HG02678 (cell line): ENCODE measurements around the gene RAPGEF5.

Experiments used
- ATAC-seq: cut with Tn5 transposase; IDR thresholded peaks from one replicate; pipeline ENCODE4 v1.9.1; 2021; ENCODE audit warnings: mild to moderate bottlenecking, moderate library complexity; ENCODE audit not compliant: unreplicated experiment

The RAPGEF5 gene

DNA sequence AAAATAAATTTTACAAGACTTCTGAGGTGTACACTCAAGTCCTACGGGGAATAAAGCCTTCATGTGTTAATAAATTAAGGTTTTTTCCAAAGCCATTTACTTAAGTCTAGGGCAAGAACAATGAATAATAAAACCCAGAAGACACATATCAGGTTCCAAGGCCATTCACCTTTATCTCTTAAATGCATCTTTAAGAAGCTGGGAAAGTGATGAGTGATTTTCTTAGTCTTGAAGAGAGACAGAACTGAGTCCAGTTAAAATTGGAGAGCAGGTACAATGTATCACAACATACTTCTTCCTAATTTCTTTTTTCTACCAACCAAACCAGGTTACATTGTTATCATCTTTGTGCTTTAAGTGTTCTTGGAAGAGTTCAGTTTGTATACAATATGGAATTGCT is 189.5 kb downstream of the RAPGEF5 start:
- ATAC-seq, result no peak

DNA sequence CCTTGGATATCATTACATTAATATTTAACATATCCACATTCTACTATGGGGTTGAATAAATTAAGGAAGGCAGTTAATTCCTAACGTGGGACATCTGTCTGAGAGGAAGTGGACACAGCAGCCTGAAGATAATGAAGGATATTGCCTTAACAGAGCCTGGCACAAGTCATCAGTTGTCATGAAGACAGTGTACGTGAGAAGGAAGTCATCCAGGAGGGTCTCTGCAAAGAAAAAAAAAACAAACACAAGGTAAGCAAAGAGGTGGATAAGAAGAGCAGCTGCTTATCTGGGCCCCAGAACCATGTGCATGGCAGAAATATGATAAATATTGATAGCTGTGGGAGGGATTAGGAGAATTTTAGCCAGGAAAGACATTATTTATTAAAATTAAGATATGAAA is 190.0 kb downstream of the RAPGEF5 start:
- no peak for ATAC-seq

DNA sequence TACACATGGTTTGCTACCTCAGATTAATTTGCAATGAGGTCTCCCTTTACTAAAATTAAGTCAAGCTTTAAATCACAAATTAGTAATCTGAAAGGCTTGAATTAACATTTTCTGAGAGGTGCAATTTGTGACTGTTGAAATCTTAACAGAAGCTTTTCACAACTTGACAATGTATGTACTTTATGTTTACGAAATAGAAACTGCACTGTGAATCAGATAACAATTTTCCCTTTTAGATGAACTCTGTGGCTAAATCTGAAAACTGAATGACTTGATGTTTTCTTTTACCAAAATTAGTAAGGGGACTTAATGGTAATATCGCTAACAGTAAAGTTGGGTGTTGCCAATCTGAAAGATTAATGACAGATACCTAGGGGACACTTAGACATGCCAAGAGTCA is 197.6 kb downstream of the RAPGEF5 start:
- ATAC-seq, result no peak

DNA sequence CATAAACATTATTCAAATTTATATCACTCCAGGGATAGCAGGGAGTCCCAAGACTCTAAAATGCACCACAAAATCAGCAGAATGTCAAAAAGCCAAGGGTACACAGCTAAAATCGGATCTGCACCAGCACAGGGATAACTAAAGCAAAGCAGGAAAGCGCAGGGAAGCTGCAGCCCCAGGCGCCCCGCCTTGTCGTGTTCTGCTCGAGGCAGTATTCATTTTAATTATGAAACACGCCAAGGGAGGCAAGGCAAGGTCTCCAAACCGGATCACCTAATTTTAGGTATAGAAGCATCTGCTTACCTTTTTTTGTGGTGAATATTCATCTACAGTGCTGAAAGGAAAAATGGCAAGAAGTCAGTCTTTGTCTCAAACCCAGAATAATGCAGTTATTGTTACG is 199.4 kb downstream of the RAPGEF5 start:
- no peak for ATAC-seq

DNA sequence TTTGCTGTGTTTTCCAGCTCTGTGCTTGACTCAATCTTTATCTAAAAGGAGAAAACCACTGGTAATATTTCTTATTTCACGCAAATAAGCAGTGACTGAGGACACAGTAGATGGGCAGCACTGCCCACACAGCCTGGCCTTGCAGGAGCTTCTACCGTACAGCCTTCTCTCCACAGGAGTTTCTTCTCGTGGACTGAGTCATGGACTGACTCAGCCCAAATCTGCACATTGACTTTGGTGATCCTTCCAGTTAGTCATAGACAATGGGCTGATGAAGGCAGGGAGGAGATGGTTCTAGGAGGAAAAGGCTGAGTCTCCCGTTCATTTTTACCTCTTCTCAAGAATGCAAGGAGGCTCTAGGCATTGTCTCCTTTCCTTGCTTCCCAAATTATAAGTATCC is 200.7 kb downstream of the RAPGEF5 start:
- no peak for ATAC-seq

DNA sequence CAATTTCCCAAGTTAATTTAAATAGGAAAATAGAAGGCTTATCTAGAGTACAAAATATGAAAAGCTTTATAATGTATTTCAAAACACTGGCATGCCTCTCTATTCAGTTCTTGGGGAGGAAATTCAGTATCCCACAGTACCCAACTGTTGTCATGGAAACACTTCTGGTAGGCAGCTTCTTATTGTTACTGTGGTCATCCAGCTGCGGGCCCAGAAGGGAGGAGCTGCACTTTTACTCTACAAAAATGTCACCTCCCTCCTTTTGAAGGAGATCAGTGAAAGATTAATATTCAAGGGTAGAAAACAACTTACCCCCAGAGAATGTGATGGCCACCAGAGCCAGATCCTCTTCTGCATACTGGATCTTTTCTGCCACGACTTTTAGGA is 202.8 kb downstream of the RAPGEF5 start:
- ATAC-seq, result no peak

DNA sequence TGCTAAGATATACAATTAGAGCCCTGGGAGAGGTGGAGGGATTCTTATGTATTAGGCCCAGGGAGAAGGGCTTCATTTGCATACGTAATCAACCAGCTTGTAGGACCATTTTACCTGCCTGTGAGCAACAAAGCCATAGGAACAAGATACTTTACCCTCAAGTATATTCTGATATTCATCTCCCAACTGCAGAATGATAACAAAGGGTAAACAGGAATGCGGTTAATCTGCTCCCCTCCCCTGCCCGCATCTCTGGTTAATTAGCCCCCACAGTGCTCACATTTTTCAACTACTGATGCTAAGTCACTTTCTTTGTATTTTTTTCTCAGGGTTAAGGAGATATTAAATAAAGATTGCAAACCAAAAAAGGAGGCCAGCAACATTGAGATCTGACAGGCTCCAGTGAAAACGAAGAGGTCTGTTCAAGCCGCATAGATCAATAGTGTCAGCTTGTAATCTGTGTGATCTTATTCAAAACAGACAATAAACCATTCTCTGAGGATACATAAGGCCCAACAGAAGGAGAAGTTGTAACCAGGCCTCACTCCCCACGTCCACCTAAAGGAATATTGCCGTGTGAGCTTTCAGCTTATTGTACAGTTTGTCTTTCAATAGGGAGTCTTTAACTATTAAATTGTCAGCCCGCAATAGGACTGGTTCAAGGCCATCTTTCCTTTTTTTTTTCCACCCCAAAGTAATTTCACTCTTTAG is 203.4 kb downstream of the RAPGEF5 start:
- no peak for ATAC-seq

DNA sequence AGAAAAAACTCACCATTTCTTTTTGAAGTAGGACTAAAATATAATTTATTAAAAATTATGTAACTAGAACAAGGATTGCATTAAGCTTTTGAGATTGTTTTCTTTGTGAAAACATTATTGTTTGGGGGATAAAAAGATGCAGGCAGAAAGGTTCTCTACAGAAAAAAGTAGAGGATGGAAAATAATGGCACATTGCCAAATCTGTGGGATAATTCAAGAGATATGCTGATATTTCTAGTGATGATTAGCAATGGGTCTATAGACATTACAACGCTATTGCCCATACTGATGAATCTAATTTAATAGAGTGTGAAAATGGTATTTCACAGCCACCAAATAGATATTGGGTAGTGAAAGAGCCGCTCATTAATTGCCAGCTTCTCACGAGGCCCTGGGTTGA is 204.3 kb downstream of the RAPGEF5 start:
- ATAC-seq, result no peak

DNA sequence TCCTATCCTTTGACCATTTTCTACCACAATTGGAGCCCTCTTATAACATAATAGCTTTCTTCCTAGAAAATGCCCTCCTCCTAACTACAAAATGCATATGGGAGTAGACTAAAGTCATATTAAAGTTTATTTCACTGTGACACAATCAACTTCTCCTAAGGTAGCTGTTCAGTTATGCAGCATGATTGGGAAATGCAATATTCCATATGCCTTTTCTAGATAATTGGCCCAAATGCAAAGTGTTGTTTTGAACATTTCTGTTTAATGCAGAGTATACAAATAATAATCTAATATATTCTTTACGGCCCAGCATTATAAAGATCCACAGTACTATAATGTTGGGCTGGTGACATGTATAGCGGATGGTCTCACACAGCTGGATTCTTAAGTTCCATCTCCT is 205.1 kb downstream of the RAPGEF5 start:
- no peak for ATAC-seq

DNA sequence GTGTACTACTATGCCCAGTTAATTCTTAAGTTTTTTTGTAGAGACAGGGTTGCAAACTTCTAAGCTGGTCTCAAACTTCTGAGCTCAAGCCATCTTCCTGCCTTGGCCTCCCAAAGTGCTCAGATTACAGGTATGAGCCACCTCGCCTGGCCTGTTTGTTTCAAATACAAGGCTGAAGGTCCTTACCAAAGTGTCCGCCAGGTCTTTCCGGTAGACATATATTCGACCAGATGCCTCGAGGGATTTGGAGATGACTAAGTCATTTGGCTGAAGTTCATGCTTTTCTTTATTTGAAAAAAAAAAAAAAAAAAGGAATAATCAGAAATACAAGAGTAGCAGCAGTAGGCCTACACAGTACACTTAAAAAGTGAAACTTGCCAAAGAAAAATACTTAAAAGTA is 206.7 kb downstream of the RAPGEF5 start:
- no peak for ATAC-seq

DNA sequence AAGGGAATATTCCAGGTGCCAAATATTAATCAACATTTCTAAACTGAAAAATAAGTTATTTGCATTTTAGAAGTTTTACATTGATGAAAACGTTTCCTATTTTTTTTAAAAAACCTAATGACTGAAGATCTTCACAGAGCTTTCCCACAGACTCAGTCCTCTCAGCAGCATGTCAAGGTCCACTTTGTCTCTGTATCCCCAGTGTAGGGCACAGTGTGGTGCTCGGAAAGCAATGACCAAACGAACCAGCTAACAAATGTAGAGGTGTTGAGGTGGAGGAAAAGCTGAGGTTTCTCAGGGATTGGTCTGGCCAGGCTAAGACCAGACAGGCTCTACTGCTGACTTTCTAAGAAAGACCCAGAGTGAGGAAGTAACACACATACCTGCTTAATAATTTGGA is 209.1 kb downstream of the RAPGEF5 start:
- ATAC-seq, result no peak

DNA sequence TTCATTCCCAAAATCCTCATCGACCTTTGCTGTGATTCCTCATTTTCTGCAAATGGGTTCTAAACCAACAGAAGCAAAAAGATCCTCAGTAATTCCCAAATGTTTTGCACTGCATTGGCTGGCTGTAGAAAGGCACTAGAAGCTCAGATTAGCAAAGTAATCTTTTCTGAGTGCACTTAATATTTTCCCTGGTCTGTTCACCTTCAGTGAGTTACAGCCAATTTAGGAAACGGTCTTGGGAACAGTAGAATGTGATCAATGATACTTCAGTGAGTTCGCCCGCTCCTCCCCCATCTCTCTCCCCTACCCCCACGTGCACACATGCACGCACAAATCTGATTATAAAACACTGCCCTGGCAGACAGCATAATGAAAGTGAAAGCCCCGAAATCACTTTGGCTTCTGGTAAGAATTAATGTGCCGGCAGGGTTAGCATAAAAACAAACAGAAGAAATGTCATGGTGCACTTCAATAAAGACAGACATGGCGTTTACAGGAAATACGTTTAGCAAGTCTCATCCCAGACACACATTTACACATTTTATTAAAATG is 209.9 kb downstream of the RAPGEF5 start:
- no peak for ATAC-seq

DNA sequence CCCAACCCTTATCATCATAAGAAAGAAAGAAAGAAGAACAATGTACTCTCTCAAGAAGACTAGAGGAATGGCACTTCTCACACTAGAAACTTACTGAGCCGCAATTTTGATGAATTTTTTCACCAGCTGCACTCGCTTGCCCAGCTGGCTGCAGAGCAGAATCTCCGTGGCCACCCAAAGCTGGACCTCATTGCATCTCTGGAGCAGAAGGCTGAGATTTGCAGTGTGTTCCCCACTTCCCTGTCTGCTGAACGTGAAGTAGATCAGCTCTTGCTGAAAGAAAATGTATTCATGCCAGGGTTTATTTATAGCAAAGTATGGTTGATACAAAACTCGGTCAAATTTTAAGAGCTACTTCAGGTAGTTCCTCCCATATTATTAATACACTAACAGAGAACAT is 212.0 kb downstream of the RAPGEF5 start:
- ATAC-seq, result no peak

DNA sequence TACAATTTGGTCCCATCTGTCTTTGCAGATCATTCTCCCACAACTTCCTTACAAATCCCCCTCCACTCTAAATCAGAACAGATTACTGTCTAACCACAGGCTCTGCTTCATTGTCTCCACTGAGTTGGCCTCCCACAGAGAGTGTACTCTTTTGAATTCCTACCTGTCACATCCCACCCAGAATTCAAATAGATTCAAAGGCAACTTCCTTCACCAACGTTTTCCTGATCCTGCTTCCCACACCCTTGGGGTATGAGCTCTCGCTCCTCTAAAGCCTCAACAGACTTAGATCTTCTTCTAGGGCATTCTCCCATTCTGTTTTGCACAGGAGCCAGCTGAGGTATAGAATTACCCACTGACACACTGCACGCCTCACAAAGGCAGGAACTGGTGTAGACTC is 213.5 kb downstream of the RAPGEF5 start:
- no peak for ATAC-seq

DNA sequence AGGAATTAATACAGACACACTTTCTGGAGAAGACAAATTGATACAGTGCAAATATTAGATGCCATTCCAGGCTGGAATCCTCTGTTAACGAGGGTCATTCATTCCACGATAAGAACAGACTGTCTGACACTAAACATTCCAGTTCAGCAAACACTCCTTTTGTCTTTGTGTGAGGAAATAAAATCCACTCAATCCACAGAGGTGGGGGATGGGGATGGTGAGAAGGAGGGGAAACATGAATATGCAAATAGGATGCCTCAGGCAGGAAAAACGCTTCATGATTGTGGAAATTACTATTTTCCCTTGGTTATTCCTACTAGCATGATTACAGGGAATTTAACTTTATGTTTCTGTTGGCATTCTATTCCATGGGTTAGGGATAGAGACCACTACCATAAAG is 214.4 kb downstream of the RAPGEF5 start:
- no peak for ATAC-seq

DNA sequence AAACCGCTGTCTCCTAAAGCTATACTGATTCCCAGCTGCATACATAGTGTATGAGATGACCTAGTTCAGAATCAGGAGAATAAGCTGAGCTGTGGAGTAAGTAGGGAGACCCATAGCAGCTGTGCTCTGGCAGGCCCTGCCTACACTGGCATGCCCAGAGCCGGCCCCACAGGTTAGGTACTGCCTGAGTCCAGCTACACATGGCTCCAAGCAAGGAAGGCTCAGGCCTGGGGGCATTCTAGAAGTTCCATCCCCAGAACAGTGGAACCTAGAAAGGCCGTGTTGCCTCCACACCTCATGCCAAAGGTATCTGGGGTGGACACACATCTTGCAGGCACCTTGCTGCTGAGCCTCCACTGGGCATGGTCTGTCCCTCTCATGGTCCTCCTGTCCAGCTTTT is 215.6 kb downstream of the RAPGEF5 start:
- ATAC-seq, result no peak

DNA sequence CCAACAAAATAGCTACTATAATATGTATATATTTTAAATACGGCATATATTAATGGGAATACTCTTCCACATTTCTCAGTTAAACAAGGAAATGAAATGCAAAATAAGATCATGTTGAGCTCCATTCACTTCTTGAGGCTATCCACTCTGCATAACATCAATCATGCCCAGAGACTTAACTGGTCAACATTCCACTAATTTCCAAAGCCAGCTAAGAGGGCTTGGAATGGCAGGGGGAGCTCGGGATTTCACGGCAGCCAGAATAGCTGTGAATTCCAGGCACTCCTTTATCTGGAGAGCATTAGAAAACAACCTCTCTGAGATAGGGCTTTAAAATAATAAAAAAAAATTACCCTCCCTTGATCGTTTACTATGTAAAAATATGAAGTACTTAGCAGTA is 216.4 kb downstream of the RAPGEF5 start:
- no peak for ATAC-seq

DNA sequence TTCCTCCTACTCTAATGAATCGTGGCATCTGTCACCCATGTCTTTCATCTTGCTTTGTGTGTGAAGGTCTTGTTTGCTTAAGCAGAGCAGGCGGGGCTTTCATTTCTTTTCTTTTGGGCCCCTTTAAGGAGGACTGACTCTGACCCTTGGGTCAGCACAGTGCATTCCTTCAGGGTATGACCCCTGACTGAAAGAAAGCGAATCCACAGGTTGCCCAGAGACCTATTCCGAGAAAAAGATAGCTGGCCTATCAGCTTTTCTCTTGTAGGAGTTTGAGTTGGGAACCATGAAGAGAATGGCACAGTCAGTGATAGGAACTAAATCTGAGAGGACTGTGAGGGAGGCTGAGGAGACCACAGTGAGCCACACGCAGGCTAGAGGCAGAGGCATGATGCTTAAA is 218.1 kb downstream of the RAPGEF5 start:
- no peak for ATAC-seq

DNA sequence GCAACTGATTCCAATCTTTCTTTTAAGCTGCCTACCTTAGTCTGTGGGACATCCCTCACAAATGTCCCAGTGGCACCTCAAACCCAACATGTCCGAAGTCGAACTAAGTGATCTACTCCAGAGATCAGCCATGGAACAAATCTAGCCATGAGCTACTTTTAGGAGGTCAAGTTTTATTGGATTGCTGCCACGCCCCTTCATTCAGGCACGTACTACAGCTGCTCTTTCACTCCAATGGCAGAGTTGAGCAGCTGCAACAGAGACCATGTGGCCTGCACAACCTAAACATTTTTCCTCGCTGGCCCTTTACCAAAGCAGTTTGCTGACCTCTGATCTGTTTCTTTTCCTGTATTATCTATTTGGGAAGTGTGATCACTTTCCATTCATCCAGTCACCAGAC is 218.8 kb downstream of the RAPGEF5 start:
- no peak for ATAC-seq

DNA sequence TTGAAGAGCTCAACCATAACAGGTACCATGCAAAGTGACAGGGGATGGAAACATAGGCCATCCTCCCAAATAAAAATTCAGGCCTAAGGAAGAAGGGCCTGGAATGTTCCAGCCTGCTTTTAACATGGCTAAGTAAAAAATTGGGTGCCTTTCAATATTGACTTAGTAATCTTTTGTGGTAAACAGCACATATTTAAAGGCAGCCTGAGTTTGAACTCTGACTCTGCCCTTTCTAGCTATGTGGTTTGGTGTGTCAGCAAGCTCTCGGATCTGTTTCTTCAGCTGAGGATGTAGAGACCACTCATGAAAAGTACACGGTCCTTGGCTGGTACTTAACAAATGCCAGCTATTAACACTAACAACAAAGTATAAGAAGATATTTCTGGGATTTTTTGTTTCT is 219.5 kb downstream of the RAPGEF5 start:
- ATAC-seq, result no peak

DNA sequence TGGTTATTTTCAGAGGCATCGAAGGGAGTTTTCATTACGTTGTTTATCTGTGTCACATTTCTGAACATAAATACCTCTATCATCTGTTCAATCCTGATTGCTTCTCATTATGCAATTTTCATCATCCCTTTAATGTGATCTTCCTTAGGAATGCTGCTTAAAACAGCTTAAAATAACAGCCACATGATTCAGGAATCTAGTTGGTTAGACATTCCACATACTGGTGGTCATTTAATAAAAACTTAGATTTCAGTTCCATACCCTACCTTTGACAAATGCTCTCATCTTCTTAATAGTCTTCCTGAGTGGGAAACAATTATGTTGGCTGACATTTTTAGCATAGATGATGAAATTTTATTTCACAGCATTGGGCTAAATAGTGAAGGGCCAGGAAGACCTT is 219.9 kb downstream of the RAPGEF5 start:
- ATAC-seq, result no peak

DNA sequence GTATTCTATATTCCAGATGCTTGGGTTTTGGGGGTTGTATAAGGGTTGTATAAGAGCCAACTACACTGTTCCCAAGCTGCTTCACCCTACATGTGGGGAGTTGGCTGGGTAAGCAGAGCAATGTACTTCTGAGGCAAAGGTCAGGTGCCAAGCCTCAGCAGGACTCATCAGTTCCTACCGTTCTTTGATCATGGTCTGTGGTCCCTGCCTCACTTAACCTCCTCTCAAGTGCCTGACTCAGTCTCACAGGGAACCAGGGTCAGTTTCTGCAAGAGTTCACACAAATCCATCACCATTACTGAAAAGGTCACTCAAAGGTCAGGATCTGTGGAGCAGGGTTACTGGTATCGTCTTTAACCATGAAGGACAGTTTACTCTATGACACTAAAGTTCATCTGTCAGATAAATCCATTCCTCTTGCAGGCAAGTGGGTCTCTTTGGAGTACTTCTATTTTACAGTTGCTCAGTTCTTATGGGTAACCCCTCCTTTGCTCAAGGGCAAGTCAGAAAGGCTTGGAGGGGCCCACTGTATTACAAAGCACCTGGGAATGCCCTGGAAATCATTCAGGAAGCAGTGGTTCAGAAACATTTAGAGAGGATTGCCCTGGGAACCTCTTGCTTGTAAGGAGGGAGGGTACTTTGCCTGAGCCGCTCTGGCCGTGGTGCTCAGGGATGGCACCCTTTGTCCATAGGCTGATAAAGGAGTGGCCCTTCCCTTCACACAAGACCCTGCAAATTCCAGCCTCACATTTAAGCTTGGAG is 227.0 kb downstream of the RAPGEF5 start:
- no peak for ATAC-seq
